Transverse colon (tissue), 4 donors: ENCODE results near the gene OSCP1. TPM values are rescaled to one million over a fixed set of nuclear protein-coding genes. Genes with fewer than 3 reads are reported as not detected.
"Not testable (repeated sequence)": the region's sequence is repeated elsewhere in the genome, so short reads cannot be mapped to it uniquely, and the experiment has no call there.

Source experiments
- DNase-seq: peaks from one replicate; pipeline ENCODE4 v3.0.0-alpha.2; 2019
- H3K27ac ChIP-seq, 4 donors: fragments of 200-600 bp; sonication (generic); 2 replicates each; pipeline ENCODE4 v1.5.1; 2016 to 2018; ENCODE audit warnings: inconsistent platforms in 4 of 4
- H3K27me3 ChIP-seq: fragments of 200-600 bp; sonication (generic); 2 replicates; pipeline ENCODE4 v1.5.1; 2017; ENCODE audit warnings: inconsistent platforms
- H3K36me3 ChIP-seq, 4 donors: fragments of 200-600 bp; sonication (generic); 2 replicates each; pipeline ENCODE4 v1.5.1; 2017 to 2019; ENCODE audit warnings: inconsistent platforms in 4 of 4
- H3K4me1 ChIP-seq, 4 donors: fragments of 200-600 bp; sonication (generic); 2 replicates each; pipeline ENCODE4 v1.5.1; 2017 to 2020; ENCODE audit warnings: inconsistent platforms in 4 of 4
- H3K4me3 ChIP-seq, 4 donors: fragments of 200-600 bp; sonication (generic); 1 replicate in 1 of 4; 2 replicates in 3 of 4; pipeline versions ENCODE4 v1.5.1 to v1.6.1; 2017 to 2019; ENCODE audit warnings: inconsistent platforms in 4 of 4
- H3K9me3 ChIP-seq, 2 donors: fragments of 200-600 bp; sonication (generic); 2 replicates each; pipeline ENCODE4 v1.5.1; 2017 to 2019; ENCODE audit warnings: inconsistent platforms in 2 of 2
- CTCF ChIP-seq, 5 experiments: fragments of 200-600 bp in 3 of 5; fragments of 450-650 bp in 2 of 5; sonication (generic) in 3 of 5; IDR thresholded peaks; 1 replicate in 2 of 5; 2 replicates in 3 of 5; pipeline ENCODE4 v1.5.1; 2016 to 2017; ENCODE audit warnings: antibody characterized with exemption in 5 of 5, inconsistent platforms in 3 of 5, mild to moderate bottlenecking in 2 of 5, moderate library complexity in 1 of 5
- EP300 ChIP-seq: sonication (generic); formaldehyde crosslinking; IDR thresholded peaks from one replicate; pipeline ENCODE4 v1.6.1; 2017; ENCODE audit warnings: antibody characterized with exemption, low read depth
- POLR2A ChIP-seq: fragments of 450-650 bp; IDR thresholded peaks from one replicate; pipeline ENCODE4 v1.6.1; 2016; ENCODE audit warnings: antibody characterized with exemption, mild to moderate bottlenecking, moderate library complexity
- POLR2AphosphoS5 ChIP-seq, 3 donors: sonication (generic); formaldehyde crosslinking; IDR thresholded peaks; one replicate each; pipeline ENCODE4 v1.6.1; 2016; ENCODE audit warnings: antibody characterized with exemption in 3 of 3
- WGBS, 2 donors: methylation state at CpG; one replicate each; pipeline ENCODE4 v1.1.5; 2018; ENCODE audit warnings: low coverage in 1 of 2; 5-methylcytosine and 5-hydroxymethylcytosine counted together
- in situ Hi-C, 4 donors: fragments of 200-750 bp; cut with MboI; loops; one replicate each; pipeline versions ENCODE4 v1.15.0 to v1.15.1; 2017; ENCODE audit warnings: low sequenced_read_pairs in 3 of 4, low pct_ligation_motif_present in 1 of 4, low pct_unique_long_range_greater_than_20kb in 1 of 4
- intact Hi-C: fragments of 100-400 bp; cut with DNase I; formaldehyde crosslinking; loops from one replicate; pipeline ENCODE4 v1.15.1; 2023; ENCODE audit warnings: low total_unique reads
- total RNA-seq, 4 donors: library from RNA; depleted of rRNA; stranded (reverse); fragments of >200 nt; gene quantifications; one replicate each; pipeline ENCODE4 v1.1.0, GENCODE V29; 2016

The OSCP1 gene
- total RNA-seq, 4 donors from 2014 or later = 1.2 to 4.8 (median 3.7) TPM; not detected in 1

DNA sequence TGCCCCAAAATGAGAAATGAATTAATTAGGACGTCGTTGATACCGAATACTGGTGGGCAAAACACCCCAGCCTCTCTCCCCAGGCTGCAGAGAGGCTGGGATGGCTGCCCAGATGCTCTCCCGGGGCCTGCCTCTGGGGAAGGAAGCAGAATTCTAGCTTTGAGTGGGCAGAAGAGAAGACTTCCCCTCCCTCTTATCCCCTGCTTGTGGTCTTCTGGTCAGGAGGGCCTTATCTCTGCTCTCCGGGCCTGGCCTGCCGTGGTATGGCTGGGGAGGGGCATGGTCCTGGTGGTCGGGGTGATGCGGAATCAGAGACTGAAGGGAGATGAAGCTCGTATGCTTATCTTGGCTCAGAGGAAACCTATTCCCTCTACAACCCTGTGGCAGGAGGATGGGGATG is 42.2 kb upstream of the OSCP1 start:
- intact Hi-C loops = no loop called here
- DNase-seq = no peak
- H3K36me3 ChIP-seq = no peaks in the 10 kb centered on the region
- no peaks in the 10 kb centered on the region for H3K9me3 ChIP-seq
- no peak overlapping the region for H3K4me3 ChIP-seq
- no peaks in the 10 kb centered on the region for H3K4me1 ChIP-seq
- no peak overlapping the region for H3K27ac ChIP-seq
- no peaks in the 10 kb centered on the region for H3K27me3 ChIP-seq
- 20 to 74% methylated on average over 2 to 9 of the region's 9 CpGs for WGBS, 2 donors
- no peak for TF ChIP-seq POLR2AphosphoS5 (IDR thresholded peaks at IDR 0.05)
- TF ChIP-seq EP300 = no peak
- TF ChIP-seq POLR2A = no peak
- TF ChIP-seq CTCF (IDR thresholded peaks at IDR 0.05) = no peak
- in situ Hi-C loops = no loop called here

DNA sequence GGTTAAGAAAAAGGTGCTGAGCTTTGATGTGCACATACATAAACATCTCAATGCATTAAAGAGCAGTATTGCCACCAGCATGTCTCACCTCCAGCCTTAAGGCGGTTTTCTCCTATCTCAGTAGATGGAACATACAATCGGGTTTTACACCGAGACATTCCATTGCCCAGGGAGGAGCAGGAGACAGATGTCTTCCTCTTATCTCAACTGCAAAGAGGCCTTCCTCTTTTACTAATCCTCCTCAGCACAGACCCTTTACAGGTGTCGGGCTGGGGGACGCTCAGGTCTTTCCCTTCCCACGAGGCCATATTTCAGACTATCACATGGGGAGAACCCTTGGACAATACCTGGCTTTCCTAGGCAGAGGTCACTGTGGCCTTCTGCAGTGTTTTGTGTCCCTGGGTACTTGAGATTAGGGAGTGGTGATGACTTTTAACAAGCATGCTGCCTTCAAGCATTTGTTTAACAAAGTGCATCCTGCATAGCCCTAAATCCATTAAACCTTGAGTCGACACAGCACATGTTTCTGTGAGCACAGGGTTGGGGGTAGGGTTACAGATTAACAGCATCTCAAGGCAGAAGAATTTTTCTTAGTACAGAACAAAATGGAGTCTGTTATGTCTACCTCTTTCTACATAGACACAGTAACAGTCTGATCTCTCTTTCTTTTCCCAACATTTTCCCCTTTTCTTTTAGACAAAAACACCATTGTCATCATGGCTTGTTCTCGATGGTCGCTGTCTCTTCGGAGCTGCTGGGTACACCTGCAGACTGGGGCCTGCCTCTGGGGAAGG is 39.2 kb upstream of the OSCP1 start:
- H3K9me3 ChIP-seq, H3K27me3 ChIP-seq, H3K27ac ChIP-seq, intact Hi-C loops, DNase-seq, H3K4me3 ChIP-seq, H3K4me1 ChIP-seq, H3K36me3 ChIP-seq, in situ Hi-C loops: not testable (repeated sequence)
- WGBS, 2 donors = 62 to 87% methylated on average over 6 to 10 of the region's 10 CpGs

- Histone ChIP-seq H3K9me3 (no peaks in the 10 kb centered on the region), H3K4me1 (peaks cover 0 to 7% (median 0%) of the 10 kb centered on the region in 4 donors), H3K4me3 (no peak overlapping the region), H3K27me3 (no peaks in the 10 kb centered on the region), H3K27ac (no peak overlapping the region), H3K36me3 (no peaks in the 10 kb centered on the region)
- TF ChIP-seq CTCF (IDR thresholded peaks at IDR 0.05) = no peak
- TF ChIP-seq POLR2A = no peak
- TF ChIP-seq POLR2AphosphoS5 (IDR thresholded peaks at IDR 0.05) = no peak
- TF ChIP-seq EP300 = no peak
- DNase-seq = no peak
- intact Hi-C loops (no loop called here), in situ Hi-C loops (no loop called here)
- 85 to 100% methylated on average over 1 to 3 of the region's 3 CpGs for WGBS, 2 donors
Measured at GRCh38 chr1:36487906-36488305, 37.7 kb upstream of the OSCP1 start.

DNA sequence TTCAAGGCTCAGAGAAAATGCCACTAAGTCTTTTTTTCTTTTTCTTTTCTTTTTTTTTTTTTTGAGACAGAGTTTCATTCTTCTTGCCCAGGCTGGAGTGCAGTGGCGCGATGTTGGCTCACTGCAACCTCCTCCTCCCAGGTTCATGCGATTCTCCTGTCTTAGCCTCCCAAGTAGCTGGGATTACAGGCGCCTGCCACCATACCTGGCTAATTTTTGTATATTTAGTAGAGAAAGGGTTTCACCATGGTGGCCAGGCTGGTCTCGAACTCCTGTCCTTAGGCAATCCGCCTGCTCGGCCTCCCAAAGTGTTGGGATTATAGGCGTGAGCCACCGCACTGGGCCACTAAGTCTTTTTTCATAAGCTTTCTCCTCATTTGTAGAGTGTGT is 37.1 kb upstream of the OSCP1 start:
- WGBS, 2 donors = 92 to 95% methylated on average over 4 to 9 of the region's 9 CpGs
- H3K27ac ChIP-seq = peak overlapping the region in 3 of 4 donors; percentile 28 to 44 (median 41)
- H3K27me3 ChIP-seq, H3K36me3 ChIP-seq, intact Hi-C loops, DNase-seq, in situ Hi-C loops, H3K4me1 ChIP-seq, H3K4me3 ChIP-seq, H3K9me3 ChIP-seq: not testable (repeated sequence)

DNA sequence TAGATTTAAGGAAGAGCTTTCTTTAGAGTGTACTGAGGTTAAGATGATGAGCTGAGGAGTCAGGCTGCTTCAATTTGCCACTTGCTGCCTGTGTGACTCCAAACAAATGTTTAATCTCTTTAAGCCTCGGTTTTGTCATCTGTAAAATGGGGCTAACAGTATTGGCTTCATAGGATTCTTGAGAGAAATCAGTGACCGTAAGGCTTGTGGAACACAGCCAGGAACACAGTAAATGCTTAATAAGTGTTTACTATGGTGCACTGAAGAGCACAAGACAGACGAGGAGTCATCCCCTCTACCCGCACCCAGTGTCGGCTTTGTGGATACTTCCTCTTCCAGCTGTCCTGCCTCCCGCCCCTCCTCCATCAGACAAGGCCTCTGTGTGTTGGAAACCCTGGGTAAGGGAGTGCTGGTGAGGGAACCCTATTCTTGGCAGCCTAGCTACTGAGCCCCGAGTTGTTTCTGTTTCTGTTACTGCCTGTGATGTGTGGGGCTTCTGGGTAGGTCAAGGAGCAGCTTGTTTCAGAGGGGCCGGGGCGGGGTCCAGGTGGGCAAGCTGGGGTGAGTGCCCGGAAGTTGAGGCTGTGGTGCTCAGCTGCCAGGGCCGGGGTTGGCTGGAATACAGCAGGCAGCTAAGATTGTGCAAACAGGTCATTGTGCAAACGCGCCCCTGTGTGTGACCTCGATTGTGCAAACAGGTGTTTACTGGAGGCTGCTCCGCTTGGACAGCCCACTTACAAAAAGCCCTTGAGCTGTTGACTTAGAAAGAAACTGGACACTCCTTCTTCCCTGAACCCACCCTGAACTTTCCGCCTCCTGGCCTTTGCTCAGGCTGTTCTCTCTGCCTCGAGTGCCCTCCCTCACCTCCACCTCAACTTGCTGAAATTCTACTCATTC is 36.4 kb upstream of the OSCP1 start:
- peak; percentile 43 for DNase-seq
- intact Hi-C loops = no loop called here
- Histone ChIP-seq H3K27me3 (no peaks in the 10 kb centered on the region), H3K4me1 (peaks cover 0 to 7% (median 0%) of the 10 kb centered on the region in 4 donors), H3K27ac (peak overlapping the region; percentile 28 to 44 (median 42)), H3K36me3 (no peaks in the 10 kb centered on the region), H3K4me3 (no peak overlapping the region), H3K9me3 (no peaks in the 10 kb centered on the region)
- TF ChIP-seq POLR2A (no peak), POLR2AphosphoS5 (IDR thresholded peaks at IDR 0.05) (peak in 1 of 3 donors; percentile 14)
- WGBS, 2 donors = 45 to 61% methylated on average over 4 to 17 of the region's 17 CpGs
- in situ Hi-C loops = no loop called here
